H1 (cell line): ENCODE results near the gene KRTAP4-7. TPM values are rescaled to one million over a fixed set of nuclear protein-coding genes. Genes with fewer than 3 reads are reported as not detected.

Experiments
- ATF3 ChIP-seq: IDR thresholded peaks from 2 replicates; pipeline ENCODE4 v1.6.1; 2011; ENCODE audit warnings: low read depth, mild to moderate bottlenecking, low read length; ENCODE audit not compliant: insufficient read depth
- CREB1 ChIP-seq: IDR thresholded peaks from 2 replicates; pipeline ENCODE4 v1.6.1; 2012; ENCODE audit warnings: inconsistent platforms
- KDM1A ChIP-seq: fragments of 200-600, 300-600 bp; sonication (generic); IDR thresholded peaks from 2 replicates; pipeline ENCODE4 v1.7.1; 2016; ENCODE audit warnings: mild to moderate bottlenecking, low read length, borderline replicate concordance
- SP2 ChIP-seq: IDR thresholded peaks from 2 replicates; pipeline ENCODE4 v1.6.1; 2012; ENCODE audit warnings: mild to moderate bottlenecking, low read length, inconsistent platforms
- SP4 ChIP-seq: IDR thresholded peaks from 2 replicates; pipeline ENCODE4 v1.6.1; 2012; ENCODE audit warnings: low read length, inconsistent platforms
- polyA plus RNA-seq, 7 experiments: library from polyadenylated mRNA; depleted of rRNA in 3 of 7; stranded (reverse) in 5 of 7; unstranded in 2 of 7; fragments of >200 nt in 5 of 7; fragments of 200-250 nt in 2 of 7; gene quantifications; 1 replicate in 5 of 7; 2 replicates in 1 of 7; 4 replicates in 1 of 7; pipeline versions ENCODE4 v1.2.1 to v1.2.3, GENCODE V29; 2011 to 2013; ENCODE audit warnings: missing spikeins in 2 of 7, mixed read lengths in 2 of 7
- total RNA-seq: library from RNA; stranded (reverse); fragmentation: NEBNext Ultra II Directional; extraction: Animal tissue kit (Norgen Biotek cat#: 25700); gene quantifications from 2 replicates; pipeline ENCODE4 v1.2.1, GENCODE V29; 2021

Gene KRTAP4-7
- total and polyA plus RNA-seq, 2 of the 8 experiments (the other 6 are each of a cell fraction or from before 2014, with no cell fraction given) = not detected

GRCh38 chr17:41065829-41066624 is 17.9 kb upstream of the KRTAP4-7 start, which contains the start of gene KRTAP2-4 (continued):
- TF ChIP-seq ATF3 = no peak
- TF ChIP-seq CREB1 = no peak
- TF ChIP-seq SP4 = no peak
- no peak for TF ChIP-seq SP2
- TF ChIP-seq KDM1A = no peak
